SK-N-SH (cell line): ENCODE data around the gene MTCH1. TPM values are rescaled to one million over a fixed set of nuclear protein-coding genes. Genes with fewer than 3 reads are reported as not detected.
"Not testable (repeated sequence)": the region's sequence is repeated elsewhere in the genome, so short reads cannot be mapped to it uniquely, and the experiment has no call there.

Experiments used
- CTCF ChIA-PET: fragments of 300-600, 350-600 bp; formaldehyde crosslinking; extraction: SDS; loops from one replicate; lab custom pipeline; 2021; lab: Yijun Ruan, JAX
- POLR2A ChIA-PET: fragments of 350-600 bp; sonication (Branson Sonifier 250); formaldehyde crosslinking; extraction: SDS; loops from one replicate; lab custom pipeline; 2020; ENCODE audit warnings: antibody characterized with exemption, inconsistent platforms; lab: Yijun Ruan, JAX
- DNase-seq: peaks from one replicate; pipeline ENCODE4 v3.0.0; 2012
- H2AFZ ChIP-seq: fragments of 200-600 bp; sonication (generic); 2 replicates; pipeline ENCODE4 v1.8.1; 2016; ENCODE audit warnings: antibody characterized with exemption, mild to moderate bottlenecking, low read depth
- H3F3A ChIP-seq: fragments of 200-600 bp; sonication (generic); replicated peaks from 2 replicates; pipeline ENCODE3; 2016; ENCODE audit warnings: antibody characterized with exemption, mild to moderate bottlenecking; ENCODE audit not compliant: insufficient read depth
- H3K27ac ChIP-seq, 2 experiments: fragments of 200-500 bp in 1 of 2; fragments of 200-600 bp in 1 of 2; sonication (Bioruptor generic) in 1 of 2; sonication (generic), shearing (Covaris generic) in 1 of 2; 2 replicates each; pipeline versions ENCODE4 v1.5.1 to v1.6.1; 2014 to 2016; ENCODE audit warnings: low read depth in 2 of 2, inconsistent platforms in 1 of 2, low read length in 1 of 2, mild to moderate bottlenecking in 1 of 2, mixed read lengths in 1 of 2
- H3K27me3 ChIP-seq: fragments of 200-600 bp; sonication (generic), shearing (Covaris generic); 2 replicates; pipeline ENCODE4 v1.6.1; 2016; ENCODE audit warnings: mixed run types; ENCODE audit not compliant: insufficient read depth
- H3K36me3 ChIP-seq, 2 experiments: fragments of 200-500 bp in 1 of 2; fragments of 200-600 bp in 1 of 2; sonication (Bioruptor generic) in 1 of 2; sonication (generic) in 1 of 2; replicated peaks in 1 of 2; 2 replicates each; pipeline versions ENCODE3 to v1.5.1; 2014 to 2016; ENCODE audit warnings: low read length in 1 of 2, mild to moderate bottlenecking in 1 of 2; ENCODE audit not compliant: insufficient read depth in 2 of 2, control insufficient read depth in 1 of 2
- H3K4me1 ChIP-seq, 2 experiments: fragments of 200-500 bp in 1 of 2; fragments of 200-600 bp in 1 of 2; sonication (Bioruptor generic) in 1 of 2; sonication (generic), shearing (Covaris generic) in 1 of 2; 2 replicates each; pipeline versions ENCODE4 v1.5.1 to v1.6.1; 2014 to 2016; ENCODE audit warnings: low read depth in 1 of 2, low read length in 1 of 2, mixed run types in 1 of 2; ENCODE audit not compliant: insufficient read depth in 2 of 2, control insufficient read depth in 1 of 2
- H3K4me2 ChIP-seq: fragments of 200-600 bp; sonication (generic), shearing (Covaris generic); 2 replicates; pipeline ENCODE4 v1.6.1; 2017; ENCODE audit warnings: mixed run types
- H3K4me3 ChIP-seq, 2 experiments: fragments of 200-500 bp in 1 of 2; fragments of 200-600 bp in 1 of 2; sonication (Bioruptor generic) in 1 of 2; sonication (generic), shearing (Covaris generic) in 1 of 2; 2 replicates each; pipeline versions ENCODE4 v1.5.1 to v1.8.1; 2014 to 2016; ENCODE audit warnings: low read depth in 2 of 2, inconsistent platforms in 1 of 2, low read length in 1 of 2, mild to moderate bottlenecking in 1 of 2, mixed read lengths in 1 of 2, moderate library complexity in 1 of 2
- H3K79me2 ChIP-seq: fragments of 200-600 bp; sonication (generic); 2 replicates; pipeline ENCODE4 v1.8.1; 2017; ENCODE audit warnings: mild to moderate bottlenecking; ENCODE audit not compliant: insufficient read depth
- H3K9ac ChIP-seq: fragments of 200-600 bp; sonication (generic); 2 replicates; pipeline ENCODE4 v1.6.1; 2017; ENCODE audit warnings: mixed run types
- H3K9me2 ChIP-seq: fragments of 200-600 bp; sonication (generic); 2 replicates; pipeline ENCODE4 v1.6.1; 2017; ENCODE audit warnings: mixed run types
- H3K9me3 ChIP-seq: fragments of 200-600 bp; sonication (generic); 2 replicates; pipeline ENCODE4 v1.6.1; 2017; ENCODE audit warnings: mixed run types, mild to moderate bottlenecking, moderate library complexity
- H4K20me1 ChIP-seq: fragments of 200-600 bp; sonication (generic); 2 replicates; pipeline ENCODE4 v1.6.1; 2017; ENCODE audit warnings: mild to moderate bottlenecking, mixed run types; ENCODE audit not compliant: insufficient read depth
- FOSL2 ChIP-seq: IDR thresholded peaks from 2 replicates; pipeline ENCODE4 v1.4.0; 2012; ENCODE audit warnings: low read depth, mild to moderate bottlenecking, moderate library complexity, borderline replicate concordance
- FOXM1 ChIP-seq: IDR thresholded peaks from 2 replicates; pipeline ENCODE4 v1.4.0; 2012; ENCODE audit warnings: low read depth, mild to moderate bottlenecking
- JUND ChIP-seq: IDR thresholded peaks from 2 replicates; pipeline ENCODE4 v1.4.0; 2012
- MEF2A ChIP-seq: IDR thresholded peaks from 2 replicates; pipeline ENCODE4 v1.4.0; 2012; ENCODE audit warnings: low read depth, borderline replicate concordance
- MXI1 ChIP-seq: IDR thresholded peaks from 2 replicates; pipeline ENCODE4 v1.6.1; 2012; ENCODE audit warnings: mild to moderate bottlenecking, low read depth, low read length, improper control_type of control experiment
- PBX3 ChIP-seq: IDR thresholded peaks from 2 replicates; pipeline ENCODE4; 2012
- POLR2AphosphoS5 ChIP-seq: IDR thresholded peaks from 2 replicates; pipeline ENCODE4 v1.6.1; 2012; ENCODE audit warnings: low read depth, low read length
- RCOR1 ChIP-seq: fragments of 150-350 bp; IDR thresholded peaks from 2 replicates; pipeline ENCODE4 v1.6.1; 2017; ENCODE audit warnings: antibody characterized with exemption, low read length
- RXRA ChIP-seq: IDR thresholded peaks from 2 replicates; pipeline ENCODE4 v1.4.0; 2012; ENCODE audit warnings: low read depth, mild to moderate bottlenecking, borderline replicate concordance
- SIN3A ChIP-seq: IDR thresholded peaks from 2 replicates; pipeline ENCODE4 v1.6.1; 2012; ENCODE audit warnings: low read depth, mild to moderate bottlenecking, low read length, moderate library complexity, borderline replicate concordance
- TCF12 ChIP-seq: IDR thresholded peaks from 2 replicates; pipeline ENCODE4 v1.4.0; 2012
- WGBS: methylation state at CpG from one replicate; pipeline ENCODE4 v1.1.6; 2017; ENCODE audit warnings: low lambda C conversion rate; 5-methylcytosine and 5-hydroxymethylcytosine counted together
- polyA plus RNA-seq, 3 experiments: library from polyadenylated mRNA; depleted of rRNA; stranded (reverse); fragments of >200 nt; gene quantifications; 2 replicates each; pipeline ENCODE4 v1.2.3, GENCODE V29; 2012

MTCH1 gene
- polyA plus RNA-seq, 1 of the 3 experiments (the other 2 are of a cell fraction): 151 TPM

- TF ChIP-seq TCF12: peak; percentile 32; the same call in 1 of the 2 replicates
- no peak for TF ChIP-seq SIN3A
- TF ChIP-seq JUND: peak; percentile 53
- TF ChIP-seq POLR2AphosphoS5: no peak
- peak; percentile 53; the same call in 1 of the 2 replicates for TF ChIP-seq FOSL2
- TF ChIP-seq RCOR1: no peak
- TF ChIP-seq RXRA: no peak
- no peak for TF ChIP-seq MXI1
- TF ChIP-seq FOXM1: no peak
- no peak for TF ChIP-seq MEF2A
- peak; percentile 52 for TF ChIP-seq PBX3
- TF ChIP-seq, all 33 proteins: peak for 4
- H3K9me3 ChIP-seq: no peaks in the 10 kb centered on the region
- POLR2A ChIA-PET: interaction anchor here (0.7 kb wide), 1 partner anchor 13 kb away, joined by 3 read pairs; no protein-coding TSS in a partner anchor
- no peak overlapping the region for H3K4me2 ChIP-seq
- H3F3A ChIP-seq: peaks cover 7% of the 10 kb centered on the region
- peaks cover 0 to 4% of the 10 kb centered on the region in 2 experiments; a peak in 1 of 4 replicates for H3K4me1 ChIP-seq
- H3K9ac ChIP-seq: no peak overlapping the region
- H3K27me3 ChIP-seq: no peaks in the 10 kb centered on the region
- no peaks in the 10 kb centered on the region for H3K79me2 ChIP-seq
- H3K36me3 ChIP-seq: no peaks in the 10 kb centered on the region
- WGBS: 47% methylated on average over 3 of the region's 3 CpGs
- no peak for DNase-seq
- H3K27ac ChIP-seq: peak overlapping the region in 1 of 2 experiments; percentile 68; a peak in 2 of 4 replicates
- no peaks in the 10 kb centered on the region for H4K20me1 ChIP-seq
- H2AFZ ChIP-seq: peak overlapping the region; percentile 32; the same call in 1 of the 2 replicates
- CTCF ChIA-PET: interaction anchor here (1.0 kb wide), 1 partner anchor 68 kb away, joined by 3 read pairs; no protein-coding TSS in a partner anchor
- H3K9me2 ChIP-seq: no peaks in the 10 kb centered on the region
- H3K4me3 ChIP-seq: no peak overlapping the region
These were observed 36.4 kb downstream of the MTCH1 start for GRCh38 chr6:36949636-36950035.

- DNase-seq, H3K9ac ChIP-seq, H3K4me2 ChIP-seq, H3K79me2 ChIP-seq, H3K9me3 ChIP-seq, H3K9me2 ChIP-seq, H3K4me3 ChIP-seq, H3K27me3 ChIP-seq, H3K36me3 ChIP-seq, H3F3A ChIP-seq, H3K4me1 ChIP-seq, H4K20me1 ChIP-seq: not testable (repeated sequence)
- 81% methylated on average over 9 of the region's 9 CpGs for WGBS
- POLR2A ChIA-PET: interaction anchor here (0.7 kb wide), 1 partner anchor 12 kb away, joined by 3 read pairs; no protein-coding TSS in a partner anchor
- CTCF ChIA-PET: interaction anchor here (1.0 to 1.4 kb wide), 2 partner anchors 69 to 183 kb away, joined by 3 read pairs; no protein-coding TSS in a partner anchor
- Histone ChIP-seq H3K27ac (peak overlapping the region in 1 of 2 experiments; percentile 68; a peak in 2 of 4 replicates), H2AFZ (peak overlapping the region; percentile 32; the same call in 1 of the 2 replicates)
These were observed 36.9 kb downstream of the MTCH1 start for GRCh38 chr6:36949076-36949475.
